ENCODE measurements around the gene SLC25A31.

SLC25A31 gene

DNA sequence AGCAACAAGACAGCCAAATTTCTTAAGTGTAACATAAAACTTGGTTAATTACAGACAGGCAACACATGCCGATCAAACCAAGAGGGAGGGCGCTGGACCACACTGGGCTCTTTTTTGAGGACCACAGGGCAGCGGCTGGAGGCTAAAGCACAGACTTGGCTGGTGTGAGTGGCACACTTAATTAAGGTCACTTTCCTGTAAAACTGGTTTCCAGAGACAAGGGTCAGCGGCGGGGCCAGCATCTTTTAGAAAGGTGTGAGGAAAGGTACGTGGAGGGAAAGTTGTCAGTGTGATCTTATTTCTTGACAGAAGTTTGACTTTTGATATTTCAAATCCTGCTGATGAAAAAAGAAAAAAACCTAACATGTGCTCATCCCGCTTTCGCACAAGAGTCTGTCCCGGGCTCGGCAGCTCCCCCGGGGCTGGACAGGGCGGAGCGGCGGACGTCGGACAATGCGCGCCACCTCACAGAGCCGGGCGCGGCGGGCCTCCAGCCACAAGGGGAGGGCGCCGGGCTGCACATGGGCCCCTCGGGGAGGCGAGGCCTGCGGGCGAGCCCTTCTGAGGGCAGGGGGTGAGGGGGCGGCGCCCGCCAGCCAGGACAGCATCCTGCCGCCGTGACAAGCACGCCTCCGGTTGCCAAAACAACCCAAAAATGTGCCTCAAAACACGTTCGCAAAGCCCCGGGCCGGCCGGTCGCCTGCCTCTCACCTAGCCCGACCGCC is 51.3 kb downstream of the SLC25A31 start:
- H3K4me3 ChIP-seq (ENCODE audit: control insufficient read depth, low read depth, low read length) = peak overlapping the region; percentile 83
- TF ChIP-seq, protein P1, sequence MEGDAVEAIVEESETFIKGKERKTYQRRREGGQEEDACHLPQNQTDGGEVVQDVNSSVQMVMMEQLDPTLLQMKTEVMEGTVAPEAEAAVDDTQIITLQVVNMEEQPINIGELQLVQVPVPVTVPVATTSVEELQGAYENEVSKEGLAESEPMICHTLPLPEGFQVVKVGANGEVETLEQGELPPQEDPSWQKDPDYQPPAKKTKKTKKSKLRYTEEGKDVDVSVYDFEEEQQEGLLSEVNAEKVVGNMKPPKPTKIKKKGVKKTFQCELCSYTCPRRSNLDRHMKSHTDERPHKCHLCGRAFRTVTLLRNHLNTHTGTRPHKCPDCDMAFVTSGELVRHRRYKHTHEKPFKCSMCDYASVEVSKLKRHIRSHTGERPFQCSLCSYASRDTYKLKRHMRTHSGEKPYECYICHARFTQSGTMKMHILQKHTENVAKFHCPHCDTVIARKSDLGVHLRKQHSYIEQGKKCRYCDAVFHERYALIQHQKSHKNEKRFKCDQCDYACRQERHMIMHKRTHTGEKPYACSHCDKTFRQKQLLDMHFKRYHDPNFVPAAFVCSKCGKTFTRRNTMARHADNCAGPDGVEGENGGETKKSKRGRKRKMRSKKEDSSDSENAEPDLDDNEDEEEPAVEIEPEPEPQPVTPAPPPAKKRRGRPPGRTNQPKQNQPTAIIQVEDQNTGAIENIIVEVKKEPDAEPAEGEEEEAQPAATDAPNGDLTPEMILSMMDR (IDR thresholded peaks at IDR 0.05; ENCODE audit: control insufficient read depth, insufficient read depth, low read depth, low read length, missing control alignments) = no peak
- no peak for DNase-seq (ENCODE audit: low read depth)

DNA sequence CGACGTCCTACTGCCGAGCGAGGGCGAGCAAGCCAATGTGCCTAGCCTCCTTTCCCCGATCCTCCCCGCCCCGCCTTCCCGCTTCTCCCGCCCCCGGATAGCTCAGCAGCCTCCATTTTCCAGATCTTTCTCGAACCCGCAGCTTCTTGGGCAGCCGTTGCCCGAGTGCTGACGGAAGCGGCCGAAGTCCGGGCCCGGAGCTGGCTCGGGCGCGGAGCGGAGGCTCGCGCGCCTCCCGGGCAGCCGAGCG is 51.8 kb downstream of the SLC25A31 start:
- DNase-seq (ENCODE audit: low read depth) = peak; percentile 18
- H3K4me3 ChIP-seq (ENCODE audit: control insufficient read depth, low read depth, low read length) = peak overlapping the region; percentile 83
- TF ChIP-seq, protein P1 (IDR thresholded peaks at IDR 0.05; ENCODE audit: control insufficient read depth, insufficient read depth, low read depth, low read length, missing control alignments) = no peak

DNA sequence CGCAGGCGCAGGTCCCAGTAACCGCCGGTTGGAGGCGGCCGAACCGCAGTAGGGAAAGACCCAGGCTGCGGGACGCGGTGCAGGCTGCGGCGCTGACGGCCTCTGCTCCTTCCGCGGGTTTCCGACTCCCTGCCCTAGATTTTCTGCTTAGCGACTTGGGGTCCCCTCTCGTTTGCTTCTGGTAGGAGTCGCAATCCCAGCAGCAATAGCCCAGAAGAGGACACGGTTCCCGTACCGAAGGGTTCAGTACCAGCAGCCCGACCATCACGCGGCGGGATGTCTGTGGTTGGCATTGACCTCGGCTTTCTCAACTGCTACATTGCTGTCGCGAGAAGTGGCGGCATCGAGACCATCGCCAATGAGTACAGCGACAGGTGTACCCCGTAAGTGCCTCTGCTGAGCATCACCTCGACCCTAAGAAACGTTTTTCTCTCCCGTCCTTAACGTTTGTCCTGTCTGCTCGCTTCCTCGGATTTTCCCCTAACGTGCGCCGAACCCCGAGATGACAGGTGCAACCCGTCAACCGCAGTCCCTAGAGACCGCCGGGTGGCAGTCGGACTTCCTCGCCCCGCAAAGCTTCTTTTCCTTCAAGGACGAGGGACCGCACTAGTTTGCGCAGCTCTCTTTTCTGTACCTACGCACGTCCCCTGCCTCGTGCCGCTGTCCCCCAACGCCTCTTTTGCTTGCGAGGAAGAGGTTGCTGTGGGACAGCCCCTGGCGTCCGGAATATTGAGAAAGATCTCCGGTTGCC is 52.2 kb downstream of the SLC25A31 start, which contains the start of gene HSPA4L:
Gene HSPA4L (plus strand): TSS at position 48 of the 751 bp plus-strand sequence. CDS start 229 bp downstream, at position 277.
- no peak for DNase-seq (ENCODE audit: low read depth)
- TF ChIP-seq, protein P1 (IDR thresholded peaks at IDR 0.05; ENCODE audit: control insufficient read depth, insufficient read depth, low read depth, low read length, missing control alignments) = peak; percentile 1
- peak within 1 kb of the TSS; percentile 83 for H3K4me3 ChIP-seq (ENCODE audit: control insufficient read depth, low read depth, low read length)

DNA sequence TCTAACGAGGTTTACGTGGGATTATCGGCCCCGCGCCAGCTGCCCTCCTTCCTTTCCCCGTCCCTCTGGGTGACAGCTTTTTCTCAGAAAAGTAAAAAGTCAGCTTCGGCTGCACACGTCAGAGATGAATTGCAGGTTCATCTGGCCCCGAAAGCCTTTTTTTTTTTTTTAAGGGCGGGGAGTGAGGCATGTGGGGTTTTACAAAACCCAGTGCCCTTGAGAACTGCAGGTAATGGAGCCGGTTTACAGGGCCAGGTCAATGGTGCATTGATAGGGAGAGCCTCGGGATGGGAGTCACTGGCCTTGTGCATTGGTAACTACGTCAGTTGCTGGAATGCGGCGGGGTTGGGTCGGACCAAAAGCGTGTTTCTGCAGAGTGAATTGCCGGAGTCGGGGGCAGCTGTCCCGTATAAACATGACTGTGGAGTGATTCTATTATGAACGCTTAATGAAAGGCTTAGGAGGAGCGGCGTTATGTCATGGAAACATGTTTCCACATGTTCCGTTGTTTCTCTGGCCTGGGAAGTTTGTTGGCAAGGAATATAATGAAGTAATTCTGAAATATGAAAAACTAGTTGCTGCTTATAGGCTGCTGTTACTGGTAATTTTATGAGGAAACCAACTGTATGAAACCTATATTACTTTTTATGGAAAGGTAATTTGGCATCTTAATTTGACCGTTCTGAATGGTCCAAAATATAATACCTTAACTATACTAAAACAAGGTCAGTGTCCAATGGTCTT is 53.0 kb downstream of the SLC25A31 start:
- TF ChIP-seq, protein P1 (IDR thresholded peaks at IDR 0.05; ENCODE audit: control insufficient read depth, insufficient read depth, low read depth, low read length, missing control alignments) = no peak
- peak overlapping the region; percentile 83 for H3K4me3 ChIP-seq (ENCODE audit: control insufficient read depth, low read depth, low read length)
- no peak for DNase-seq (ENCODE audit: low read depth)

DNA sequence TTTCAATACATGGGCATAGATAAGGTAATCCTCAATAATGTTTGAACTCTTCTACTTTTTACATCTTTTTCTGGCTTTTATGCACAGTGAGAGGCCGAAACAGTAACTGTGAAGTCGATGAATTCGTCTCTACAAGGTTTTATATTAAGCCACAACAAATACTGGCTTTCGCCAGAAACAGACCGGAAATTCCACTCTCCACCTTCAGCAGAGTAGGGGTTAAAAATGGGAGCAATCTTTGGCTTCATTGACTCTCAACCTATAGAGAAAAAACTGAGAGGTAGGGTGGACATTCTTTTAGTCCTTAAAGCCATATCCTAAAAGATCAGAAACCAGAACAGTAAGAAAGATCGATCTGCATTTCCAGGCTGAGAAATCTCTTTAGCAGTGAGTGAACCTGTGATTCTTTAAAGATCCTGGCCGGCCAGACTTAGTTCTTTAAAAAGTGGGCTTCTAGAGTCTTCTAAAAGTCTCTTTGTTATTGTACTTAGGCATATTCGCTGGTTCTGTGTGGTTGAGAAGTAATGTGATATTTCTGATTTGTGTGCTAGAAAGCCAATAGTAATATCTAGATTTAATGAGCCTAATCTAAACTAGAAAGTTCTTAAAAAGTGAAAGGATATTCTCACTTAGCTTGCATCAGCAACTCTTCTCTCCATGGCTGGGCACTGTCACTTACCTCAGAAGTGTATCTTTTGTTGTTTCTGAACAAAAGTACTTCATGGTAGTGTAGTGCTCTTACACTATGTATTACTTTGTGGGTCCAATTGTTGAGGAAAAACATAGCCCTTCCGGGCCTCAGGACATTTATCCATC is 54.0 kb downstream of the SLC25A31 start:
- TF ChIP-seq, protein P1 (IDR thresholded peaks at IDR 0.05; ENCODE audit: control insufficient read depth, insufficient read depth, low read depth, low read length, missing control alignments) = no peak
- no peak for DNase-seq (ENCODE audit: low read depth)
- no peak overlapping the region for H3K4me3 ChIP-seq (ENCODE audit: control insufficient read depth, low read depth, low read length)

DNA sequence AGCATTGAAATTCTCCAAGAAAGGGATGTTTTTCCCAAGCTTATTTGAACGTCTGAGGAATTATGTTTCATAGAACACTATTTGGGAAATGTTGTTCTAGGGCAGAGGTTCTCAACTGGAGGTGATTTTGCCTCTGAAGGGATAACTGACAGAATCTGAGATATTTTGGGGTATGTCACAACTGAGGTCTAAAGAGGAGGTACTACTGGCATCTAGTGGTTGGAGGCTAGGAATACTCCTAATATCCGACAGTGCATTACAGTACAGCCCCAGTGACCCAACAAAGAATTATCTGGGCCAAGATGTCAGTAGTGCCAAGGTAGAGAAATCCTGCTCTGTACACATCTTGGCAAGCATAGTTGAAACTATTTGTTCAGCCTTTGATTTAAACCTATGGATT is 58.3 kb downstream of the SLC25A31 start:
- H3K4me3 ChIP-seq (ENCODE audit: control insufficient read depth, low read depth, low read length) = no peak overlapping the region
- no peak for DNase-seq (ENCODE audit: low read depth)
- TF ChIP-seq, protein P1 (IDR thresholded peaks at IDR 0.05; ENCODE audit: control insufficient read depth, insufficient read depth, low read depth, low read length, missing control alignments) = no peak

Data from AG09309 (cell line).